SK-N-SH (cell line): Measurements from ENCODE around the gene SOX8. TPM values are rescaled to one million over a fixed set of nuclear protein-coding genes. Genes with fewer than 3 reads are reported as not detected.

Experiments
- CTCF ChIA-PET: fragments of 300-600, 350-600 bp; formaldehyde crosslinking; extraction: SDS; loops from one replicate; lab custom pipeline; 2021; lab: Yijun Ruan, JAX
- POLR2A ChIA-PET: fragments of 350-600 bp; sonication (Branson Sonifier 250); formaldehyde crosslinking; extraction: SDS; loops from one replicate; lab custom pipeline; 2020; ENCODE audit warnings: antibody characterized with exemption, inconsistent platforms; lab: Yijun Ruan, JAX
- DNase-seq: peaks from one replicate; pipeline ENCODE4 v3.0.0; 2012
- H2AFZ ChIP-seq: fragments of 200-600 bp; sonication (generic); 2 replicates; pipeline ENCODE4 v1.8.1; 2016; ENCODE audit warnings: antibody characterized with exemption, mild to moderate bottlenecking, low read depth
- H3F3A ChIP-seq: fragments of 200-600 bp; sonication (generic); replicated peaks from 2 replicates; pipeline ENCODE3; 2016; ENCODE audit warnings: antibody characterized with exemption, mild to moderate bottlenecking; ENCODE audit not compliant: insufficient read depth
- H3K27ac ChIP-seq, 2 experiments: fragments of 200-500 bp in 1 of 2; fragments of 200-600 bp in 1 of 2; sonication (Bioruptor generic) in 1 of 2; sonication (generic), shearing (Covaris generic) in 1 of 2; 2 replicates each; pipeline versions ENCODE4 v1.5.1 to v1.6.1; 2014 to 2016; ENCODE audit warnings: low read depth in 2 of 2, inconsistent platforms in 1 of 2, low read length in 1 of 2, mild to moderate bottlenecking in 1 of 2, mixed read lengths in 1 of 2
- H3K27me3 ChIP-seq: fragments of 200-600 bp; sonication (generic), shearing (Covaris generic); 2 replicates; pipeline ENCODE4 v1.6.1; 2016; ENCODE audit warnings: mixed run types; ENCODE audit not compliant: insufficient read depth
- H3K36me3 ChIP-seq, 2 experiments: fragments of 200-500 bp in 1 of 2; fragments of 200-600 bp in 1 of 2; sonication (Bioruptor generic) in 1 of 2; sonication (generic) in 1 of 2; replicated peaks in 1 of 2; 2 replicates each; pipeline versions ENCODE3 to v1.5.1; 2014 to 2016; ENCODE audit warnings: low read length in 1 of 2, mild to moderate bottlenecking in 1 of 2; ENCODE audit not compliant: insufficient read depth in 2 of 2, control insufficient read depth in 1 of 2
- H3K4me1 ChIP-seq, 2 experiments: fragments of 200-500 bp in 1 of 2; fragments of 200-600 bp in 1 of 2; sonication (Bioruptor generic) in 1 of 2; sonication (generic), shearing (Covaris generic) in 1 of 2; 2 replicates each; pipeline versions ENCODE4 v1.5.1 to v1.6.1; 2014 to 2016; ENCODE audit warnings: low read depth in 1 of 2, low read length in 1 of 2, mixed run types in 1 of 2; ENCODE audit not compliant: insufficient read depth in 2 of 2, control insufficient read depth in 1 of 2
- H3K4me2 ChIP-seq: fragments of 200-600 bp; sonication (generic), shearing (Covaris generic); 2 replicates; pipeline ENCODE4 v1.6.1; 2017; ENCODE audit warnings: mixed run types
- H3K4me3 ChIP-seq, 2 experiments: fragments of 200-500 bp in 1 of 2; fragments of 200-600 bp in 1 of 2; sonication (Bioruptor generic) in 1 of 2; sonication (generic), shearing (Covaris generic) in 1 of 2; 2 replicates each; pipeline versions ENCODE4 v1.5.1 to v1.8.1; 2014 to 2016; ENCODE audit warnings: low read depth in 2 of 2, inconsistent platforms in 1 of 2, low read length in 1 of 2, mild to moderate bottlenecking in 1 of 2, mixed read lengths in 1 of 2, moderate library complexity in 1 of 2
- H3K79me2 ChIP-seq: fragments of 200-600 bp; sonication (generic); 2 replicates; pipeline ENCODE4 v1.8.1; 2017; ENCODE audit warnings: mild to moderate bottlenecking; ENCODE audit not compliant: insufficient read depth
- H3K9ac ChIP-seq: fragments of 200-600 bp; sonication (generic); 2 replicates; pipeline ENCODE4 v1.6.1; 2017; ENCODE audit warnings: mixed run types
- H3K9me2 ChIP-seq: fragments of 200-600 bp; sonication (generic); 2 replicates; pipeline ENCODE4 v1.6.1; 2017; ENCODE audit warnings: mixed run types
- H3K9me3 ChIP-seq: fragments of 200-600 bp; sonication (generic); 2 replicates; pipeline ENCODE4 v1.6.1; 2017; ENCODE audit warnings: mixed run types, mild to moderate bottlenecking, moderate library complexity
- H4K20me1 ChIP-seq: fragments of 200-600 bp; sonication (generic); 2 replicates; pipeline ENCODE4 v1.6.1; 2017; ENCODE audit warnings: mild to moderate bottlenecking, mixed run types; ENCODE audit not compliant: insufficient read depth
- ELF1 ChIP-seq: IDR thresholded peaks from 2 replicates; pipeline ENCODE4 v1.4.0; 2012
- EZH2phosphoT487 ChIP-seq: fragments of 200-600 bp; sonication (generic); IDR thresholded peaks from 2 replicates; pipeline ENCODE4 v1.6.1; 2017; ENCODE audit warnings: low read depth, mixed run types, mild to moderate bottlenecking, antibody characterized with exemption, moderate library complexity, borderline replicate concordance
- GABPA ChIP-seq: IDR thresholded peaks from 2 replicates; pipeline ENCODE4 v1.4.0; 2012; ENCODE audit warnings: low read depth, mild to moderate bottlenecking
- MAX ChIP-seq: IDR thresholded peaks from 2 replicates; pipeline ENCODE4 v1.4.0; 2012; ENCODE audit warnings: low read depth
- MXI1 ChIP-seq: IDR thresholded peaks from 2 replicates; pipeline ENCODE4 v1.6.1; 2012; ENCODE audit warnings: mild to moderate bottlenecking, low read depth, low read length, improper control_type of control experiment
- POLR2AphosphoS5 ChIP-seq: IDR thresholded peaks from 2 replicates; pipeline ENCODE4 v1.6.1; 2012; ENCODE audit warnings: low read depth, low read length
- RAD21 ChIP-seq: IDR thresholded peaks from 2 replicates; pipeline ENCODE4 v1.6.1; 2012; ENCODE audit warnings: mild to moderate bottlenecking, low read length
- RFX5 ChIP-seq: IDR thresholded peaks from 2 replicates; pipeline ENCODE4 v1.6.1; 2012; ENCODE audit warnings: mild to moderate bottlenecking, improper control_type of control experiment, low read length
- RXRA ChIP-seq: IDR thresholded peaks from 2 replicates; pipeline ENCODE4 v1.4.0; 2012; ENCODE audit warnings: low read depth, mild to moderate bottlenecking, borderline replicate concordance
- YY1 ChIP-seq: IDR thresholded peaks from 2 replicates; pipeline ENCODE4 v1.4.0; 2012; ENCODE audit warnings: low read depth, mild to moderate bottlenecking
- WGBS: methylation state at CpG from one replicate; pipeline ENCODE4 v1.1.6; 2017; ENCODE audit warnings: low lambda C conversion rate; 5-methylcytosine and 5-hydroxymethylcytosine counted together
- polyA plus RNA-seq, 3 experiments: library from polyadenylated mRNA; depleted of rRNA; stranded (reverse); fragments of >200 nt; gene quantifications; 2 replicates each; pipeline ENCODE4 v1.2.3, GENCODE V29; 2012
- TF ChIP-seq, protein P1 (sequence below): IDR thresholded peaks from 2 replicates; pipeline ENCODE4 v1.6.1; 2012; ENCODE audit warnings: mild to moderate bottlenecking, low read depth, low read length, moderate library complexity
- TF ChIP-seq, protein P2 (sequence below): IDR thresholded peaks from 2 replicates; pipeline ENCODE4 v1.4.0; 2012; ENCODE audit warnings: low read depth, borderline replicate concordance

The SOX8 gene
- polyA plus RNA-seq, 1 of the 3 experiments (the other 2 are of a cell fraction) = not detected

GRCh38 chr16:935684-936083 lies 45.9 kb upstream of the SOX8 start:
- no peak overlapping the region for H3K27ac ChIP-seq
- TF ChIP-seq RFX5 (no peak), RXRA (no peak), YY1 (no peak)
- 69% methylated on average over 11 of the region's 11 CpGs for WGBS
- ChIA-PET CTCF (no interaction called here), POLR2A (no interaction called here)
- H3K79me2 ChIP-seq = no peaks in the 10 kb centered on the region
- H3K4me2 ChIP-seq = no peak overlapping the region
- no peaks in the 10 kb centered on the region for H3K4me1 ChIP-seq
- H4K20me1 ChIP-seq = no peaks in the 10 kb centered on the region
- no peaks in the 10 kb centered on the region for H3F3A ChIP-seq
- no peak overlapping the region for H3K9ac ChIP-seq
- H3K36me3 ChIP-seq = peaks cover 0 to 3% of the 10 kb centered on the region in 2 experiments
- no peak overlapping the region for H2AFZ ChIP-seq
- no peaks in the 10 kb centered on the region for H3K27me3 ChIP-seq
- no peaks in the 10 kb centered on the region for H3K9me2 ChIP-seq
- H3K9me3 ChIP-seq = no peaks in the 10 kb centered on the region
- H3K4me3 ChIP-seq = no peak overlapping the region
- no peak for DNase-seq

GRCh38 chr16:937311-937710 lies 44.3 kb upstream of the SOX8 start:
- Histone ChIP-seq H3K9me2 (no peaks in the 10 kb centered on the region), H4K20me1 (no peaks in the 10 kb centered on the region), H2AFZ (no peak overlapping the region), H3K4me3 (no peak overlapping the region), H3K36me3 (peaks cover 0 to 3% of the 10 kb centered on the region in 2 experiments), H3K9ac (no peak overlapping the region), H3K9me3 (no peaks in the 10 kb centered on the region), H3K27ac (no peak overlapping the region), H3K27me3 (no peaks in the 10 kb centered on the region), H3K4me2 (no peak overlapping the region), H3F3A (no peaks in the 10 kb centered on the region), H3K79me2 (no peaks in the 10 kb centered on the region), H3K4me1 (no peaks in the 10 kb centered on the region)
- WGBS = 58% methylated on average over 8 of the region's 8 CpGs
- ChIA-PET CTCF (interaction anchor here (1.1 kb wide), 1 partner anchor 9 kb away, joined by 3 read pairs; no protein-coding TSS in a partner anchor), POLR2A (no interaction called here)
- TF ChIP-seq MAX (no peak), GABPA (no peak), ELF1 (no peak), RAD21 (no peak), POLR2AphosphoS5 (no peak), EZH2phosphoT487 (no peak), MXI1 (no peak)
- TF ChIP-seq, protein P1, sequence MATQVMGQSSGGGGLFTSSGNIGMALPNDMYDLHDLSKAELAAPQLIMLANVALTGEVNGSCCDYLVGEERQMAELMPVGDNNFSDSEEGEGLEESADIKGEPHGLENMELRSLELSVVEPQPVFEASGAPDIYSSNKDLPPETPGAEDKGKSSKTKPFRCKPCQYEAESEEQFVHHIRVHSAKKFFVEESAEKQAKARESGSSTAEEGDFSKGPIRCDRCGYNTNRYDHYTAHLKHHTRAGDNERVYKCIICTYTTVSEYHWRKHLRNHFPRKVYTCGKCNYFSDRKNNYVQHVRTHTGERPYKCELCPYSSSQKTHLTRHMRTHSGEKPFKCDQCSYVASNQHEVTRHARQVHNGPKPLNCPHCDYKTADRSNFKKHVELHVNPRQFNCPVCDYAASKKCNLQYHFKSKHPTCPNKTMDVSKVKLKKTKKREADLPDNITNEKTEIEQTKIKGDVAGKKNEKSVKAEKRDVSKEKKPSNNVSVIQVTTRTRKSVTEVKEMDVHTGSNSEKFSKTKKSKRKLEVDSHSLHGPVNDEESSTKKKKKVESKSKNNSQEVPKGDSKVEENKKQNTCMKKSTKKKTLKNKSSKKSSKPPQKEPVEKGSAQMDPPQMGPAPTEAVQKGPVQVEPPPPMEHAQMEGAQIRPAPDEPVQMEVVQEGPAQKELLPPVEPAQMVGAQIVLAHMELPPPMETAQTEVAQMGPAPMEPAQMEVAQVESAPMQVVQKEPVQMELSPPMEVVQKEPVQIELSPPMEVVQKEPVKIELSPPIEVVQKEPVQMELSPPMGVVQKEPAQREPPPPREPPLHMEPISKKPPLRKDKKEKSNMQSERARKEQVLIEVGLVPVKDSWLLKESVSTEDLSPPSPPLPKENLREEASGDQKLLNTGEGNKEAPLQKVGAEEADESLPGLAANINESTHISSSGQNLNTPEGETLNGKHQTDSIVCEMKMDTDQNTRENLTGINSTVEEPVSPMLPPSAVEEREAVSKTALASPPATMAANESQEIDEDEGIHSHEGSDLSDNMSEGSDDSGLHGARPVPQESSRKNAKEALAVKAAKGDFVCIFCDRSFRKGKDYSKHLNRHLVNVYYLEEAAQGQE = no peak
- TF ChIP-seq, protein P2, sequence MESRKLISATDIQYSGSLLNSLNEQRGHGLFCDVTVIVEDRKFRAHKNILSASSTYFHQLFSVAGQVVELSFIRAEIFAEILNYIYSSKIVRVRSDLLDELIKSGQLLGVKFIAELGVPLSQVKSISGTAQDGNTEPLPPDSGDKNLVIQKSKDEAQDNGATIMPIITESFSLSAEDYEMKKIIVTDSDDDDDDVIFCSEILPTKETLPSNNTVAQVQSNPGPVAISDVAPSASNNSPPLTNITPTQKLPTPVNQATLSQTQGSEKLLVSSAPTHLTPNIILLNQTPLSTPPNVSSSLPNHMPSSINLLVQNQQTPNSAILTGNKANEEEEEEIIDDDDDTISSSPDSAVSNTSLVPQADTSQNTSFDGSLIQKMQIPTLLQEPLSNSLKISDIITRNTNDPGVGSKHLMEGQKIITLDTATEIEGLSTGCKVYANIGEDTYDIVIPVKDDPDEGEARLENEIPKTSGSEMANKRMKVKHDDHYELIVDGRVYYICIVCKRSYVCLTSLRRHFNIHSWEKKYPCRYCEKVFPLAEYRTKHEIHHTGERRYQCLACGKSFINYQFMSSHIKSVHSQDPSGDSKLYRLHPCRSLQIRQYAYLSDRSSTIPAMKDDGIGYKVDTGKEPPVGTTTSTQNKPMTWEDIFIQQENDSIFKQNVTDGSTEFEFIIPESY = no peak
- DNase-seq = no peak
